HEK293T (cell line): ENCODE measurements around the gene FREY1.

Experiments used
- CTCF ChIA-PET: fragments of 350-600 bp; formaldehyde crosslinking; extraction: SDS; loops from one replicate; lab custom pipeline; 2021; ENCODE audit warnings: antibody characterized with exemption, inconsistent platforms; lab: Yijun Ruan, JAX
- POLR2A ChIA-PET: fragments of 350-600 bp; formaldehyde crosslinking; extraction: SDS; loops from one replicate; lab custom pipeline; 2020; ENCODE audit warnings: antibody characterized with exemption, inconsistent platforms; lab: Yijun Ruan, JAX
- DNase-seq: peaks from one replicate; pipeline ENCODE4 v3.0.0; 2012; ENCODE audit warnings: mixed read lengths; ENCODE audit errors: extremely low spot score
- ARNT ChIP-seq: fragments of 450-650 bp; IDR thresholded peaks from 2 replicates; pipeline ENCODE4 v1.6.1; 2017; ENCODE audit warnings: mild to moderate bottlenecking
- BHLHE40 ChIP-seq: fragments of 450-650 bp; IDR thresholded peaks from 2 replicates; pipeline ENCODE4 v1.6.1; 2016; ENCODE audit warnings: mild to moderate bottlenecking, moderate library complexity, borderline replicate concordance
- CTBP1 ChIP-seq: fragments of 450-650 bp; IDR thresholded peaks from 2 replicates; pipeline ENCODE4 v1.6.1; 2016; ENCODE audit warnings: borderline replicate concordance
- ELF4 ChIP-seq: fragments of 450-650 bp; IDR thresholded peaks from 2 replicates; pipeline ENCODE4 v1.6.1; 2017; ENCODE audit warnings: antibody characterized with exemption
- FOXA1 ChIP-seq: fragments of 450-650 bp; IDR thresholded peaks from 2 replicates; pipeline ENCODE4 v1.6.1; 2016; ENCODE audit warnings: mild to moderate bottlenecking
- FOXK2 ChIP-seq: fragments of 450-650 bp; IDR thresholded peaks from 2 replicates; pipeline ENCODE4 v1.6.1; 2016; ENCODE audit warnings: mild to moderate bottlenecking
- FOXM1 ChIP-seq: fragments of 450-650 bp; IDR thresholded peaks from 2 replicates; pipeline ENCODE4 v1.6.1; 2017; ENCODE audit warnings: mild to moderate bottlenecking, borderline replicate concordance
- HDGF ChIP-seq: fragments of 450-650 bp; IDR thresholded peaks from 2 replicates; pipeline ENCODE4 v1.6.1; 2017; ENCODE audit warnings: antibody characterized with exemption, borderline replicate concordance
- L3MBTL2 ChIP-seq: fragments of 450-650 bp; conservative IDR thresholded peaks from 2 replicates; pipeline ENCODE4 v1.6.1; 2016; ENCODE audit warnings: mild to moderate bottlenecking
- LEF1 ChIP-seq: fragments of 450-650 bp; IDR thresholded peaks from 2 replicates; pipeline ENCODE4 v1.6.1; 2017; ENCODE audit warnings: mild to moderate bottlenecking, borderline replicate concordance
- NFRKB ChIP-seq: fragments of 450-650 bp; IDR thresholded peaks from 2 replicates; pipeline ENCODE4 v1.6.1; 2016; ENCODE audit warnings: mild to moderate bottlenecking, moderate library complexity
- PKNOX1 ChIP-seq: fragments of 450-650 bp; IDR thresholded peaks from 2 replicates; pipeline ENCODE4 v1.6.1; 2016
- SP1 ChIP-seq: fragments of 450-650 bp; IDR thresholded peaks from 2 replicates; pipeline ENCODE4 v1.6.1; 2017
- SUZ12 ChIP-seq: fragments of 450-650 bp; IDR thresholded peaks from 2 replicates; pipeline ENCODE4 v1.6.1; 2016; ENCODE audit warnings: mild to moderate bottlenecking
- TARDBP ChIP-seq: fragments of 450-650 bp; IDR thresholded peaks from 2 replicates; pipeline ENCODE4 v1.6.1; 2016
- ZNF384 ChIP-seq: fragments of 450-650 bp; IDR thresholded peaks from 2 replicates; pipeline ENCODE4 v1.6.1; 2016

FREY1 gene

GRCh38 chr11:45930951-45931570 lies 24.0 kb upstream of the FREY1 start:
- ChIA-PET CTCF (no interaction called here), POLR2A (interaction anchor here (0.8 kb wide), 1 partner anchor 13 kb away, joined by 4 read pairs; the partner anchor contains the start of gene PEX16)
- TF ChIP-seq FOXA1 = no peak
- no peak for TF ChIP-seq BHLHE40
- TF ChIP-seq FOXM1 = no peak
- TF ChIP-seq ELF4 = no peak
- TF ChIP-seq ARNT = no peak
- TF ChIP-seq CTBP1 = no peak
- TF ChIP-seq SP1 = no peak
- no peak for TF ChIP-seq FOXK2
- no peak for TF ChIP-seq L3MBTL2
- TF ChIP-seq PKNOX1 = no peak
- no peak for TF ChIP-seq HDGF
- TF ChIP-seq TARDBP = no peak
- no peak for TF ChIP-seq LEF1
- no peak for TF ChIP-seq NFRKB
- no peak for TF ChIP-seq SUZ12
- no peak for TF ChIP-seq ZNF384
- no peak for DNase-seq

- TF ChIP-seq LEF1 = no peak
- no peak for TF ChIP-seq SUZ12
- no peak for TF ChIP-seq L3MBTL2
- no peak for TF ChIP-seq NFRKB
- TF ChIP-seq ELF4 = no peak
- TF ChIP-seq SP1 = no peak
- DNase-seq = no peak
- POLR2A ChIA-PET = interaction anchor here (0.8 kb wide), 1 partner anchor 12 kb away, joined by 4 read pairs; the partner anchor contains the start of gene PEX16
- CTCF ChIA-PET = no interaction called here
Observed at GRCh38 chr11:45930031-45930794, 23.1 kb upstream of the FREY1 start.

DNA sequence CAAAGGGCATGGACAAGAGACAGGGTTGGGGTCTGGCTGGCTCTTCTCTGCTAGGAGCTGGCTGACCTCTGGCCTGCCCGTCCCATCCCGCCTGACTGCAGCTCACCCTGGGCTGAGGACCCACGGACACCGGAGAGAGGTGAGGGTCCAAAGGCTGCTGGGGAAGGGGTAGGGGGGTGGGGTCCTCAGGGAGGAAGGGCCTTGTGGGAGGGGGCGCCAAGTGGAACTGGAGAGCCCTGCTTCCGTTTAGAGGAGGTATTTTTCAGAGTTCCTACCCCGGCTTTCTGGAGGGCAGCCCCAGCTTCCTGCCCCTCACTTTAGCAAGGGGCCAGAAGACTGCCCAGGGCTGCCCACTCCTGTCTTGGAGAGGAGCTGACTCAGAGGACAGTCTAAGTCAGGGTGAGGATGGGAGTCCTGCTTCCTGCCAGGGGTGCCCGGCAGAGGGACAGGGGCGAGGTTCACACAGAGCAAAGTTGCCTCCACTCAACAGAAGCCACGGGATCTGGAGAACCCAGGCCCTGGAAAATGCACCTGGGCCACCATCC lies 22.5 kb upstream of the FREY1 start:
- CTCF ChIA-PET = no interaction called here
- POLR2A ChIA-PET = interaction anchor here (0.8 kb wide), 1 partner anchor 314 kb away, joined by 3 read pairs; no protein-coding TSS in a partner anchor

GRCh38 chr11:45928535-45929215 lies 21.6 kb upstream of the FREY1 start:
- CTCF ChIA-PET = interaction anchor here (0.6 to 1.2 kb wide), 2 partner anchors 56 to 184 kb away, joined by 3 read pairs; no protein-coding TSS in a partner anchor
- no peak for TF ChIP-seq ELF4
- no peak for TF ChIP-seq HDGF
- no peak for TF ChIP-seq LEF1
- TF ChIP-seq CTBP1 = no peak
- TF ChIP-seq NFRKB = no peak
- TF ChIP-seq SP1 = no peak
- TF ChIP-seq PKNOX1 = no peak
- POLR2A ChIA-PET = interaction anchor here (0.8 kb wide), 1 partner anchor 315 kb away, joined by 3 read pairs; no protein-coding TSS in a partner anchor
- no peak for DNase-seq

More for the DNA sequence above, 22.5 kb upstream of the FREY1 start:
- no peak for DNase-seq
- no peak for TF ChIP-seq ELF4
- no peak for TF ChIP-seq FOXK2
- no peak for TF ChIP-seq HDGF
- TF ChIP-seq FOXM1 = no peak
- TF ChIP-seq FOXA1 = no peak
- no peak for TF ChIP-seq ARNT
- TF ChIP-seq SP1 = no peak
- no peak for TF ChIP-seq NFRKB

- ChIA-PET CTCF (interaction anchor here (1.2 kb wide), 1 partner anchor 56 kb away, joined by 3 read pairs; no protein-coding TSS in a partner anchor), POLR2A (interaction anchor here (1.7 kb wide), 1 partner anchor 10 kb away, joined by 7 read pairs; the partner anchor contains the start of gene PEX16)
- TF ChIP-seq TARDBP (no peak), FOXK2 (no peak), LEF1 (no peak), HDGF (no peak)
- no peak for DNase-seq
Observed at GRCh38 chr11:45927684-45928413, 20.8 kb upstream of the FREY1 start.

DNA sequence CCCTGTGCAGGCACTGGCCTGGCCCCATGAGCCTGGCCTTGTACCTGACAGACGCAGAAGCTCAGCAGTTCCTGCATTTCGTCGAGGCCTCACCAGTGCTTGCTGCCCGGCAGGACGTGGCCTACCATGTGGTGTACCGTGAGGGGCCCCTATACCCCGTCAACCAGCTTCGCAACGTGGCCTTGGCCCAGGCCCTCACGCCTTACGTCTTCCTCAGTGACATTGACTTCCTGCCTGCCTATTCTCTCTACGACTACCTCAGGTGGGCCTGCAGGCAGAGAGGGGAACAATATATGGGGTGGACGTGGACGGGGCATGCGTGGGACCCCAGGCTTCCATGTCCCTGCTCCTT lies 20.2 kb upstream of the FREY1 start:
- CTCF ChIA-PET = interaction anchor here (1.2 kb wide), 2 partner anchors 29 to 55 kb away, joined by 3 read pairs; no protein-coding TSS in a partner anchor
- no peak for DNase-seq
- POLR2A ChIA-PET = interaction anchor here (1.7 kb wide), 1 partner anchor 9 kb away, joined by 7 read pairs; the partner anchor contains the start of gene PEX16
- no peak for TF ChIP-seq FOXA1
- TF ChIP-seq FOXM1 = no peak
- no peak for TF ChIP-seq ELF4
- TF ChIP-seq L3MBTL2 = no peak
- TF ChIP-seq ARNT = no peak
- no peak for TF ChIP-seq SP1
- no peak for TF ChIP-seq FOXK2
- TF ChIP-seq SUZ12 = no peak
- no peak for TF ChIP-seq ZNF384
- no peak for TF ChIP-seq BHLHE40
- no peak for TF ChIP-seq PKNOX1
- no peak for TF ChIP-seq CTBP1
- TF ChIP-seq LEF1 = no peak
- TF ChIP-seq HDGF = no peak
- TF ChIP-seq NFRKB = no peak
- TF ChIP-seq TARDBP = no peak
